ENCODE results near the gene BDKRB1.

BDKRB1 gene

GRCh38 chr14:96287856-96288255 is 31.8 kb downstream of the BDKRB1 start:
- Histone ChIP-seq H3F3A (ENCODE audit: insufficient read depth) (no peaks in the 10 kb centered on the region; the same call in 1 of the 2 replicates), H3K79me2 (ENCODE audit: insufficient read depth, low read length) (no peaks in the 10 kb centered on the region), H3K9ac (ENCODE audit: low read length) (no peak overlapping the region), H3K4me3 (ENCODE audit: insufficient read depth, low read length, poor library complexity, severe bottlenecking) (no peak overlapping the region), H4K20me1 (ENCODE audit: low read depth, low read length) (no peaks in the 10 kb centered on the region), H3K9me3 (ENCODE audit: insufficient read depth, low read length) (no peaks in the 10 kb centered on the region), H3K36me3 (ENCODE audit: low read length) (peaks cover 16% of the 10 kb centered on the region; the same call in 1 of the 2 replicates), H3K9me2 (replicated peaks; ENCODE audit: insufficient read depth, low read length) (no peaks in the 10 kb centered on the region), H3K27ac (ENCODE audit: low read depth, low read length) (no peak overlapping the region), H2AFZ (ENCODE audit: low read depth, low read length, severe bottlenecking) (no peak overlapping the region), H3K4me2 (ENCODE audit: low read depth, low read length, poor library complexity, severe bottlenecking) (no peak overlapping the region), H3K27me3 (ENCODE audit: low read length) (no peaks in the 10 kb centered on the region)
- no peak for TF ChIP-seq CTCF (IDR thresholded peaks at IDR 0.05; ENCODE audit: insufficient read depth, low read length, poor library complexity, severe bottlenecking)
- TF ChIP-seq EZH2phosphoT487 (conservative IDR thresholded peaks at IDR 0.05; ENCODE audit: low read length), result no peak

- Histone ChIP-seq H3K36me3 (ENCODE audit: low read length) (peaks cover 16% of the 10 kb centered on the region; the same call in 1 of the 2 replicates), H4K20me1 (ENCODE audit: low read depth, low read length) (no peaks in the 10 kb centered on the region), H3K4me3 (ENCODE audit: insufficient read depth, low read length, poor library complexity, severe bottlenecking) (no peak overlapping the region), H3K27ac (ENCODE audit: low read depth, low read length) (no peak overlapping the region), H3K9me3 (ENCODE audit: insufficient read depth, low read length) (no peaks in the 10 kb centered on the region), H3K79me2 (ENCODE audit: insufficient read depth, low read length) (no peaks in the 10 kb centered on the region), H3K27me3 (ENCODE audit: low read length) (no peaks in the 10 kb centered on the region), H3F3A (ENCODE audit: insufficient read depth) (no peaks in the 10 kb centered on the region; the same call in 1 of the 2 replicates), H3K9me2 (replicated peaks; ENCODE audit: insufficient read depth, low read length) (no peaks in the 10 kb centered on the region), H3K4me2 (ENCODE audit: low read depth, low read length, poor library complexity, severe bottlenecking) (no peak overlapping the region), H2AFZ (ENCODE audit: low read depth, low read length, severe bottlenecking) (no peak overlapping the region), H3K9ac (ENCODE audit: low read length) (no peak overlapping the region)
- TF ChIP-seq CTCF (IDR thresholded peaks at IDR 0.05; ENCODE audit: insufficient read depth, low read length, poor library complexity, severe bottlenecking) (no peak), EZH2phosphoT487 (conservative IDR thresholded peaks at IDR 0.05; ENCODE audit: low read length) (no peak)
Measured at GRCh38 chr14:96294246-96294645, 38.2 kb downstream of the BDKRB1 start.

DNA sequence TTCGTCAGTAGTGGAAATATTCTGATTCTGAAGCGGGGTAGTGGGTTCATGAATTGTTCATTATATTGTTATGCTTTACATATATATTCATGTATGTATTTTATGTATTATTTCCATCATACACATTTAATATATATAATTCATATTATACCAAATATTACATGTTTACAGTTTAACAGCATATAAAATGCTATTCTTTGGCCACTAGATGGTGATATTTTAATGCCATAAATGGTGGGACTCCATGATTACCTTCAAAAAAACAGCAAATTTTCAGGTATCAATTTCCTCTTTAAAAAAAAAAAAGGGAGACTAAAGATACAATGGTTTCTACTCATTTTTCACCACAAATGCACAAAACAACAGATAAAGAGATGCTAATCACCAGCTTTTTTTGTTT is 41.0 kb downstream of the BDKRB1 start:
- no peak overlapping the region for H3K4me2 ChIP-seq (ENCODE audit: low read depth, low read length, poor library complexity, severe bottlenecking)
- no peak overlapping the region for H3K4me3 ChIP-seq (ENCODE audit: insufficient read depth, low read length, poor library complexity, severe bottlenecking)
- H4K20me1 ChIP-seq (ENCODE audit: low read depth, low read length), result no peaks in the 10 kb centered on the region
- H3K79me2 ChIP-seq (ENCODE audit: insufficient read depth, low read length), result no peaks in the 10 kb centered on the region
- TF ChIP-seq CTCF (IDR thresholded peaks at IDR 0.05; ENCODE audit: insufficient read depth, low read length, poor library complexity, severe bottlenecking) (peak; percentile 48), EZH2phosphoT487 (conservative IDR thresholded peaks at IDR 0.05; ENCODE audit: low read length) (no peak)
- no peaks in the 10 kb centered on the region for H3K9me3 ChIP-seq (ENCODE audit: insufficient read depth, low read length)
- H3K9me2 ChIP-seq (replicated peaks; ENCODE audit: insufficient read depth, low read length), result no peaks in the 10 kb centered on the region
- H3F3A ChIP-seq (ENCODE audit: insufficient read depth), result no peaks in the 10 kb centered on the region; the same call in 1 of the 2 replicates
- no peaks in the 10 kb centered on the region; the same call in 1 of the 2 replicates for H3K36me3 ChIP-seq (ENCODE audit: low read length)
- H3K27me3 ChIP-seq (ENCODE audit: low read length), result no peaks in the 10 kb centered on the region
- no peak overlapping the region for H3K9ac ChIP-seq (ENCODE audit: low read length)
- H2AFZ ChIP-seq (ENCODE audit: low read depth, low read length, severe bottlenecking), result no peak overlapping the region
- no peak overlapping the region for H3K27ac ChIP-seq (ENCODE audit: low read depth, low read length)
